Lung (tissue), 12 donors: ENCODE measurements around the gene SLC37A1. TPM values are rescaled to one million over a fixed set of nuclear protein-coding genes. Genes with fewer than 3 reads are reported as not detected.

Experiments
- ATAC-seq: fragments of 200-7000 bp; cut with Tn5 transposase; one replicate; pipeline ENCODE4 v1.9.1; 2020; ENCODE audit warnings: moderate number of reproducible peaks; ENCODE audit not compliant: insufficient read depth, low FRiP score
- DNase-seq, 3 donors: peaks; one replicate each; pipeline ENCODE4 v3.0.0-alpha.2; 2013 to 2017
- H3K27ac ChIP-seq, 2 donors: one replicate each; pipeline ENCODE4 v1.5.1; 2013; ENCODE audit warnings: mild to moderate bottlenecking in 2 of 2, moderate library complexity in 2 of 2, control low read depth in 1 of 2, inconsistent platforms in 1 of 2, low read depth in 1 of 2, low read length in 1 of 2
- H3K27me3 ChIP-seq, 3 donors: one replicate each; pipeline ENCODE4 v1.5.1; 2013; ENCODE audit warnings: low read length in 2 of 3; ENCODE audit not compliant: control insufficient read depth in 3 of 3, insufficient read depth in 3 of 3
- H3K36me3 ChIP-seq, 4 donors: one replicate each; pipeline ENCODE4 v1.5.1; 2013; ENCODE audit warnings: low read length in 4 of 4, mild to moderate bottlenecking in 1 of 4, moderate library complexity in 1 of 4; ENCODE audit not compliant: control insufficient read depth in 4 of 4, insufficient read depth in 4 of 4
- H3K4me1 ChIP-seq, 5 donors: one replicate each; pipeline ENCODE4 v1.5.1; 2013; ENCODE audit warnings: low read length in 5 of 5, mild to moderate bottlenecking in 2 of 5, moderate library complexity in 1 of 5; ENCODE audit not compliant: control insufficient read depth in 5 of 5, insufficient read depth in 5 of 5
- H3K4me3 ChIP-seq: one replicate; pipeline ENCODE4 v1.5.1; 2013; ENCODE audit warnings: mild to moderate bottlenecking, control low read depth, moderate library complexity
- H3K9ac ChIP-seq, 2 donors: one replicate each; pipeline ENCODE4 v1.5.1; 2013; ENCODE audit warnings: low read length in 2 of 2, control low read depth in 1 of 2; ENCODE audit not compliant: insufficient read depth in 1 of 2
- H3K9me3 ChIP-seq, 4 donors: one replicate each; pipeline ENCODE4 v1.5.1; 2013; ENCODE audit warnings: low read length in 3 of 4, mild to moderate bottlenecking in 1 of 4, moderate library complexity in 1 of 4; ENCODE audit not compliant: control insufficient read depth in 4 of 4, insufficient read depth in 3 of 4
- CTCF ChIP-seq: IDR thresholded peaks from 2 replicates; pipeline ENCODE4 v1.5.1; 2012; ENCODE audit warnings: mild to moderate bottlenecking; ENCODE audit errors: control extremely low read depth, extremely low read depth
- WGBS, 2 donors: extraction: QIAGEN DNeasy Blood & Tissue Kit; methylation state at CpG; one replicate each; pipeline ENCODE4 v1.1.7; 2013; 5-methylcytosine and 5-hydroxymethylcytosine counted together
- polyA plus RNA-seq, 2 donors: library from polyadenylated mRNA; stranded (reverse); fragments of 200-250 nt; gene quantifications; one replicate each; pipeline ENCODE4 v1.2.1, GENCODE V29; 2013
- total RNA-seq, 2 donors: library from RNA; depleted of rRNA in 1 of 2; stranded (reverse); fragments of >200 nt in 1 of 2; gene quantifications; one replicate each; pipeline ENCODE4 v1.2.1, GENCODE V29; 2014 to 2021
- donor health status: control.
- donor health status: control.
- donor health status: Bipolar disorder and iron deficiency.
- donor health status: healthy.
- donor health status: DM: yes; HTN: yes; CAD: no.

The SLC37A1 gene
- total and polyA plus RNA-seq, 4 donors = 13.3 to 29.5 (median 19.6) TPM

DNA sequence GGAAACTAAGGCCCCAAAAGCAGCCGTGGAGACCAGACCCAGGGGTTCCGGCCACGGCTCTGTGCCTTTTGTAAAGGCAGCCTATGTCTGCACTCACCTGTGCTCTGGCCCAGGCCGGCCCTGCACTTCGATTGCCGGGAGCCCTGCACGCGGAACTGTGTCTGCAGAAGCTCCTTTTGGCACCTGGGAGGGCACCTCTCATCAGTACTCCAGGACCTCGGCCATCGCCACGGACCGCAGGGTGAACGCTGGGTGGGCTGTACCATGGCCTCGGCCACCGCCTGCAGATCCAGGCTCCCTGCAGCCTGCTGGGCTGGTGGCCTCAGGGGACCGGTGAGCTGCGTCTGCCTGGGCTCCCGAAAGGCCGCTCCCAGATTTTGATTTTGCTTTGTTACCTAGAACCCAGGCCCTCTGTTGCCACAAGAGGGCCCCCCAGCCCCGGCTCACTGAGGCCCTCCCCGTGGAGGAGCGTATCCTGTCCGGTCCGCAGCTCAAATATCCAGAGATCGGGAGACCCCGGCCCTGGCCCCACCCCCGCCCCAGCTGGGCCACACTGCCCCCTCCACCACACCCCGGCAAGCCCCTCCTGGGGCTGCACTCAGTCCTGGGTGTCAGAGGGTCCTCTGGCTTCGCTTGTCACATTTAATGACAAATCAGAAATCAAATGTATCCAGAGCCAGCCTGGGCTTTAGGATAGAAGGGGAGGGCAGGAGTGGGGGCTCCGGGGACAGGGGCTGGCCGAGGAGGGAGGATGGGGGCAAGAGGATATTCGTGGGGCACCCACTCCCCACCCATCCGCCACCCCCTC, 79.6 kb downstream of the SLC37A1 start:
- peak; percentile 54 for TF ChIP-seq CTCF
- DNase-seq (peak; percentile 78 to 82 (median 80)), ATAC-seq (no peak)
- H3K27ac ChIP-seq = no peak overlapping the region
- H3K36me3 ChIP-seq = no peaks in the 10 kb centered on the region
- H3K9ac ChIP-seq = peak overlapping the region; percentile 9 to 38
- H3K9me3 ChIP-seq = no peaks in the 10 kb centered on the region
- WGBS, 2 donors = 32 to 33% methylated on average over 33 of the region's 33 CpGs
- peaks cover 0 to 4% (median 0%) of the 10 kb centered on the region in 5 donors for H3K4me1 ChIP-seq
- no peaks in the 10 kb centered on the region for H3K27me3 ChIP-seq
- H3K4me3 ChIP-seq = no peak overlapping the region

DNA sequence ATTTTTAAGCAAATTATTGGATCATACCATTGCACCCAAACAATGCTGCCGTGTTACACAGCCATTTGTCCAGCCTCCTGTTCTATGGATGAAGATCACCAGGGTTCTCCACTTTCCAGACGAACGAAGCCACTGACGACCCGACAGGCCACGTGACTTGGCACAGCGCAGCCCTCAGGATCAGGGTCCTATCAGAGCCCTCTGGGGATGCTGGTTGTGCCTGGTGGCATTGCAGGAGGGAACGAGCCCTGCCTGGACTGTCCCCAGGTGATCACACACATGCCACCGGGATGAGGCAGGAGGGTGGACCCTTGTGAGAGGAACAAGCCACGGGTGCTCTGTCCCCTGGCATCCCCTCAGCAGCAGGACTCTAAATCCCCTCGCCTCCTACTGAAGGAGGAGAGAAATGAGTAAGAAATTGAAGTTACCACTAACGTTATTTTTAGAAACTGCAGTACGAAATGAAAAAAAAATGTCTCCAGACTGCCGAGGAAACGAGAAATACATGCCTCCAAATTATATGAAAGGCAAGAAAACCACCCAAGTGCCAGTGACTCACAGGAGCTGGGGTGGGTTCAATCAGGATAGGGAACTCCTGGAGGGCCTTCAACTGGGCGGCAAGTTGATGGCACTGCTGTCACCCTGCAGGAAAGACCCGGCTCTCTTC, 81.1 kb downstream of the SLC37A1 start:
- 69 to 74% methylated on average over 17 of the region's 17 CpGs for WGBS, 2 donors

GRCh38 chr21:42595283-42596187, 81.9 kb downstream of the SLC37A1 start:
- H3K4me1 ChIP-seq = peaks cover 0 to 4% (median 0%) of the 10 kb centered on the region in 5 donors
- DNase-seq (no peak), ATAC-seq (no peak)
- no peaks in the 10 kb centered on the region for H3K36me3 ChIP-seq
- TF ChIP-seq CTCF = no peak
- H3K9me3 ChIP-seq = no peaks in the 10 kb centered on the region
- no peaks in the 10 kb centered on the region for H3K27me3 ChIP-seq
- no peak overlapping the region for H3K27ac ChIP-seq
- 92 to 93% methylated on average over 25 of the region's 25 CpGs for WGBS, 2 donors
- no peak overlapping the region for H3K9ac ChIP-seq
- H3K4me3 ChIP-seq = no peak overlapping the region

More for the DNA sequence above, 81.1 kb downstream of the SLC37A1 start:
- H3K27ac ChIP-seq = no peak overlapping the region
- H3K4me1 ChIP-seq = peaks cover 0 to 4% (median 0%) of the 10 kb centered on the region in 5 donors
- no peaks in the 10 kb centered on the region for H3K36me3 ChIP-seq
- no peaks in the 10 kb centered on the region for H3K27me3 ChIP-seq
- H3K4me3 ChIP-seq = no peak overlapping the region
- no peak for DNase-seq
- TF ChIP-seq CTCF = no peak
- no peaks in the 10 kb centered on the region for H3K9me3 ChIP-seq
- no peak overlapping the region for H3K9ac ChIP-seq
- no peak for ATAC-seq
